Colonic mucosa (tissue), 4 donors: ENCODE measurements around the gene CHRNA4. TPM values are rescaled to one million over a fixed set of nuclear protein-coding genes. Genes with fewer than 3 reads are reported as not detected.
"Not testable (repeated sequence)": the region's sequence is repeated elsewhere in the genome, so short reads cannot be mapped to it uniquely, and the experiment has no call there.

Experiments used
- DNase-seq: peaks from one replicate; pipeline ENCODE4 v3.0.0-alpha.2; 2020
- H3K27ac ChIP-seq: fragments of 200-600 bp; one replicate; pipeline ENCODE4 v1.8.0; 2021
- H3K27me3 ChIP-seq: fragments of 200-600 bp; one replicate; pipeline ENCODE4 v1.8.0; 2021
- H3K36me3 ChIP-seq: fragments of 200-600 bp; one replicate; pipeline ENCODE4 v1.8.0; 2021
- H3K4me1 ChIP-seq: fragments of 200-600 bp; one replicate; pipeline ENCODE4 v1.8.0; 2021; ENCODE audit warnings: mild to moderate bottlenecking
- H3K4me3 ChIP-seq: fragments of 200-600 bp; one replicate; pipeline ENCODE4 v1.8.0; 2021
- H3K9ac ChIP-seq, 2 donors: one replicate each; pipeline ENCODE4 v1.7.0; 2013; ENCODE audit warnings: control low read depth in 2 of 2, low read depth in 2 of 2, low read length in 2 of 2
- H3K9me3 ChIP-seq: fragments of 200-600 bp; one replicate; pipeline ENCODE4 v1.8.0; 2021
- intact Hi-C: fragments of 100-400 bp; cut with DNase I; formaldehyde crosslinking; loops from one replicate; pipeline ENCODE4 v1.14.1; 2022
- total RNA-seq, 2 donors: library from RNA; stranded (reverse); fragmentation: NEBNext Ultra II Directional in 1 of 2; extraction: Animal tissue kit (Norgen Biotek cat#: 25700) in 1 of 2; gene quantifications; one replicate each; pipeline ENCODE4 v1.2.1, GENCODE V29; 2021
- TF ChIP-seq, protein P1 (sequence below): fragments of 200-600 bp; IDR thresholded peaks from one replicate; pipeline ENCODE4 v1.8.0; 2022; ENCODE audit warnings: antibody characterized with exemption, mild to moderate bottlenecking
- donor health status: healthy.
- donor health status: DM: no; HTN: no; CAD: no.
- donor health status: DM: no; HTN: no; CAD: no.

CHRNA4 gene
- total RNA-seq, 2 donors from 2014 or later, result 0.05 TPM; not detected in 1

DNA sequence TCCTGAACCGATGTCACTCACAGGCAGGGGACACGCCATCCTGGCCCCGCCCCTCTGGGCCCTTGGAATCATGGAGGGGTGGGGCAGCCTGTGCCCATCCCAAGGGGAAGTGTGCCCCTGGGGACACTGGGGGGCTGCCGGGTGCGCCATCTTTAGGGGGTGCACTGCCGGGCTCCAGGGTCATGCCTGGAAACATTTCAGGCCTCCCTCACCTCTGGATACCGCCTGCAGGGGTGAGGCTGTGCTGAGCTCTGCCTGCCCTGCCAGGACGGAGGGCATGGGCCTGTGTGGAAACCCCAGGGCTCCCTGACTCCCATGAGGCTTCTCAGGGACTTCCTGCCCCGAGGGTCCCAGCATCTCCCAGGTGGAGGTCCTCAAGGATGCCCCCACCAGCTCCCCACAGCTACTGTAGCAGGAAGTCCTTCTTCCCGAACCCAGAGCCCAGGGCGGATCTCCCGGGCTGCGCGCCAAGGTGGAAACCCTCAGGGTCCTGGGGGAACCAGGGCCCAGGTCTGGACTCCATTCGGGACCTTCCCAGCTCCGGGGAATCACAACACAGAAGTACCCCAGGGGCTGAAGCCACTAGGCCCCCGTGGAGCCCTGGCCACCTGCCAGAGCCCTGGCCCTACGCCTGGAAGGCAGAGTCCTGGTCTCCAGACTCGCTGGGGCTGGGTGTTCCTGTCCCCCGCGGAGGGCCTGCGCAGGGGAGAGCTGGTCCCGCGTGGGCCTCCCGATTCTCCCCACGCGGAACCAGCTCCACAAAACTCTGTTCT is 15.6 kb downstream of the CHRNA4 start:
- intact Hi-C loops, result no loop called here
- H3K9ac ChIP-seq, result no peak overlapping the region
- no peak overlapping the region for H3K4me3 ChIP-seq
- no peaks in the 10 kb centered on the region for H3K4me1 ChIP-seq
- H3K27me3 ChIP-seq, result no peaks in the 10 kb centered on the region
- no peaks in the 10 kb centered on the region for H3K36me3 ChIP-seq
- no peaks in the 10 kb centered on the region for H3K9me3 ChIP-seq
- no peak overlapping the region for H3K27ac ChIP-seq
- TF ChIP-seq, protein P1, sequence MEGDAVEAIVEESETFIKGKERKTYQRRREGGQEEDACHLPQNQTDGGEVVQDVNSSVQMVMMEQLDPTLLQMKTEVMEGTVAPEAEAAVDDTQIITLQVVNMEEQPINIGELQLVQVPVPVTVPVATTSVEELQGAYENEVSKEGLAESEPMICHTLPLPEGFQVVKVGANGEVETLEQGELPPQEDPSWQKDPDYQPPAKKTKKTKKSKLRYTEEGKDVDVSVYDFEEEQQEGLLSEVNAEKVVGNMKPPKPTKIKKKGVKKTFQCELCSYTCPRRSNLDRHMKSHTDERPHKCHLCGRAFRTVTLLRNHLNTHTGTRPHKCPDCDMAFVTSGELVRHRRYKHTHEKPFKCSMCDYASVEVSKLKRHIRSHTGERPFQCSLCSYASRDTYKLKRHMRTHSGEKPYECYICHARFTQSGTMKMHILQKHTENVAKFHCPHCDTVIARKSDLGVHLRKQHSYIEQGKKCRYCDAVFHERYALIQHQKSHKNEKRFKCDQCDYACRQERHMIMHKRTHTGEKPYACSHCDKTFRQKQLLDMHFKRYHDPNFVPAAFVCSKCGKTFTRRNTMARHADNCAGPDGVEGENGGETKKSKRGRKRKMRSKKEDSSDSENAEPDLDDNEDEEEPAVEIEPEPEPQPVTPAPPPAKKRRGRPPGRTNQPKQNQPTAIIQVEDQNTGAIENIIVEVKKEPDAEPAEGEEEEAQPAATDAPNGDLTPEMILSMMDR, result no peak
- DNase-seq, result no peak

DNA sequence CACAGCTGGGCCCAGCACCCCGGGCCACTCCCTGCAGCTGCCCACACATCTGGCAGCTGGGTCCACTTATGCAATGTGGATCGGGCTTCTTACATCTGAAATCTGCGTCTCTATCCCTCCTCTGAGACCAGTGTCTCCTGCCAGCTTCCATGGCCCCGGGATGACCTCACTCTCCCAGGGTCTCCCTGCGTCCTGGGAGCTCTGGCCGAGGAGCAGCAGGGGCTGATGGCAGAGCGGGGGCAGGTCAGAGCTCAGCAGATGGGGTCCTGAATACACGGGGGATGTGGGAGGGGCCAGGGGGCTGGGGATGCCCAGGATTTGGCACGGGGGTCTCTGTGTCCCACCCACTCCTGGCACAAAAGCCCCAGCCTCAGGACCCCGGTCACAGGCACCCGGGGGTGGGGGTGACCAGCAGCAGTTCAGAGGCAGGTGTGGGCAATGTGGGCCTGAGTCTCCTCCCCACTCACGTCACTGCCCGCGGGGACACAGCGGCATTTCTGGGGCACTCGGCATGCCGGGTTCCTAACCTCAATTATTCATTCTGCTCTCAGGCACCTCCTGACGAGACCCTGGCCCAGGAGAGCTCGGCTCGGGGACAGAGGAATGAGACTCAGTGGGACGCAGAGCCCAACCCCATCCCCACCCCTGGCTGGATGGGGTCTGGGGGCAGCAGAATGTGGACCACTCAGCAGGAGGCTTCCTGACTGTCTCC is 16.4 kb downstream of the CHRNA4 start:
- Histone ChIP-seq H3K36me3 (no peaks in the 10 kb centered on the region), H3K27ac (no peak overlapping the region), H3K27me3 (no peaks in the 10 kb centered on the region), H3K4me1 (no peaks in the 10 kb centered on the region), H3K9me3 (no peaks in the 10 kb centered on the region), H3K9ac (no peak overlapping the region), H3K4me3 (no peak overlapping the region)
- intact Hi-C loops, result no loop called here
- no peak for DNase-seq
- TF ChIP-seq, protein P1, result no peak

DNA sequence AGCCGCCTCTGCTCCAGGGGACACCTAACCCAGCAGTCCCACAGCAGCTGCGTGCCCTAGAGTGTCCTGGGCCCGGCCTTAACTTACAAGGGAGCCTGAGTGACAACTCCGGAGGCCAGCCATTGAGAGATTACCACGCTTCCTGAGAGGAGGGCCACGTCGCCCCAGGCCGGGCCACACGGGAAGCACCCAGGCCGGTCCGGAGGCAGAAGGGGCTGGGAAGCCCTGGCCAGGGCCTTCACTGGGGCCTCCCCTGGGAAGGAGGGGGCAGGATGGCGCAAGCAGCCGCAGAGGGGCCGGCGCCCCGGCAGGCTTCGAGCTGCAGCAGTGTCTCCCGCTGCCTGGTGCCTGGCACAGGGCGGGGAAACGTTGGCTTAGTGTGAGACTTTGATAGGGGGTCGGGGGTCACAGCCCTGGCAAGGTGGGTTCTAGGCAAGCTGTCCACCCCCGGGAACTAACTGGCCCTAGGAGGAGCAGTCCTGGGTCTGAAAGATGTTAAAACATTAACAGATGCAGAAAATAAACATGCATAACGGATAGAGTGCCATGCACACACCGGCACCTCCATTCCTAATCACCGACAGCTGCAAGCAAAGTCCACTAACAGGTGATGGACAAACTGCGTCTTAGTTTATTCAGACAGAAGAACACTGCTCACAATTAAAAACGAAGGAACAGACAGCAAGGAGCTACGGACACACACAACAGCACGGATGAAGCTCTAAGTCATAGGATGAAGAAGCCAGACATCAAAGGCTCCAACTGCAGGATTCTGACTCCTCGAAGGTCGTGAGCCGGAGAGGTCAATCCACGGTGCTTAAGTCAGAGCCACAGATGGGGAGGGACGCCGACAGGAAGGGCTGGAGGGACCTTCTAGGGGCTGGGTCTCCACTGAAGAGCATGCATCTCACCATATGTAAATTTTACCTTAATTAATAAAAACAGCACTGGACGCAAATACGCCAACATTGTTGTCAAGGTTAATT is 17.4 kb downstream of the CHRNA4 start:
- H3K27me3 ChIP-seq, result no peaks in the 10 kb centered on the region

DNA sequence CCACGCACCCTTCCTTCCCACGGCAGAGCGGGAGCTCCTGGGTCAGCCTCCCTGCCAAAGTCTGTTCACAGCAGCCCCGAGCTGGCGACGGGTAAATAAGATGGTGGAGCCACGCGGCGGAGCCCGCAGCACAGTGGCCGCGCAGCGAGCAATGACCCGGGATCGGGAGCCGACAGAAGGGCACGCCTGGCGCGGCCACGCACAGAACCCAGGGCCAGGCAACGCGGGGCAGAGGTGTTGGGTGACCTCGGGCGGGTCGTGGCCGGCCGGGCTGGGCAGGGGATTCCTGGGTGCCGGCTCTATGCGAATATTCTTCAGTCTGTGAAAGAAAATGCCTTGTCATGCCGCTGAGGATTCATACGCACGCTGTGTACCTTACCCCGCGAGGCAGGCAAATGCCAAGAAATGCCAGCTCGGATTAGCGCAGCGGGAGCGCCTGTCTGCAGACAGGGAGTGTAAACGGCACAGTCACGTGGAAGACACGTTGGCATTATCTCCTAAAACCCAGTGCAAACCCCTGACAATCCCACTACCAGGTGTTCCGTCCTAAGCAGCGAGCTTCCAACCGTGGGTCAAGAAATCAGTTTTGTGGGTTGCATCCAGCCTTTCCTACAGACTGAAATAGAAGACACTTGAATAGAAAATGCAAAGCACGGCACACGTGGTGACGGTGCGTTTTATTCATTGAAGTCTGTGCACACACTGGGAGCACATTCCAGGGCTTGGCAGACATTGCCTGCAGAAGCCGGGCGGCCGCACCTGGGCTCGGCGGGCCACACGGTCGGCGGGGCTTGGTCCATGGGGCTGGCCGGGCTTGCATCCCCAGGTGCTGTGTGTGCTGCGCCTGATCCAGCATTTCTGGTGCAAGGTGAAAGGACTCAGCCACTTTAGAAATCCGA is 18.3 kb downstream of the CHRNA4 start:
- H3K4me3 ChIP-seq, result no peak overlapping the region
- no peak overlapping the region for H3K9ac ChIP-seq
- TF ChIP-seq, protein P1, result no peak
- intact Hi-C loops, result no loop called here
- H3K36me3 ChIP-seq, result no peaks in the 10 kb centered on the region
- DNase-seq, result no peak
- no peaks in the 10 kb centered on the region for H3K9me3 ChIP-seq
- H3K27ac ChIP-seq, result no peak overlapping the region
- H3K4me1 ChIP-seq, result no peaks in the 10 kb centered on the region
- H3K27me3 ChIP-seq, result no peaks in the 10 kb centered on the region

More for the DNA sequence above, 17.4 kb downstream of the CHRNA4 start:
- DNase-seq, result no peak
- Histone ChIP-seq H3K9me3 (no peaks in the 10 kb centered on the region), H3K36me3 (no peaks in the 10 kb centered on the region), H3K4me3 (no peak overlapping the region), H3K9ac (no peak overlapping the region), H3K27ac (no peak overlapping the region), H3K4me1 (no peaks in the 10 kb centered on the region)
- intact Hi-C loops, result no loop called here
- TF ChIP-seq, protein P1, result no peak

DNA sequence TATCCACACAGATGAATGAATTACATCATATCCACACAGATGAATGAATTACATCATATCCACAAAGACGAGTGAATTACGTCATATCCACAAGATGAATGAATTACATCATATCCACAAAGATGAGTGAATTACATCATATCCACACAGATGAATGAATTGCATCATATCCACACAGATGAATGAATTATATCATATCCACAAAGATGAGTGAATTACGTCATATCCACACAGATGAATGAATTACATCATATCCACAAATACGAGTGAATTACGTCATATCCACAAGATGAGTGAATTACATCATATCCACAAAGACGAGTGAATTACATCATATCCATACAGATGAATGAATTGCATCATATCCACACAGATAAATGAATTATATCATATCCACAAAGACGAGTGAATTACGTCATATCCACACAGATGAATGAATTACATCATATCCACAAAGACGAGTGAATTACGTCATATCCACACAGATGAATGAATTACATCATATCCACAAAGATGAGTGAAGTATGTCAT is 20.9 kb downstream of the CHRNA4 start:
- H3K9ac ChIP-seq, DNase-seq, H3K9me3 ChIP-seq, H3K36me3 ChIP-seq, H3K27me3 ChIP-seq, intact Hi-C loops, H3K4me1 ChIP-seq, H3K4me3 ChIP-seq, H3K27ac ChIP-seq: not testable (repeated sequence)

DNA sequence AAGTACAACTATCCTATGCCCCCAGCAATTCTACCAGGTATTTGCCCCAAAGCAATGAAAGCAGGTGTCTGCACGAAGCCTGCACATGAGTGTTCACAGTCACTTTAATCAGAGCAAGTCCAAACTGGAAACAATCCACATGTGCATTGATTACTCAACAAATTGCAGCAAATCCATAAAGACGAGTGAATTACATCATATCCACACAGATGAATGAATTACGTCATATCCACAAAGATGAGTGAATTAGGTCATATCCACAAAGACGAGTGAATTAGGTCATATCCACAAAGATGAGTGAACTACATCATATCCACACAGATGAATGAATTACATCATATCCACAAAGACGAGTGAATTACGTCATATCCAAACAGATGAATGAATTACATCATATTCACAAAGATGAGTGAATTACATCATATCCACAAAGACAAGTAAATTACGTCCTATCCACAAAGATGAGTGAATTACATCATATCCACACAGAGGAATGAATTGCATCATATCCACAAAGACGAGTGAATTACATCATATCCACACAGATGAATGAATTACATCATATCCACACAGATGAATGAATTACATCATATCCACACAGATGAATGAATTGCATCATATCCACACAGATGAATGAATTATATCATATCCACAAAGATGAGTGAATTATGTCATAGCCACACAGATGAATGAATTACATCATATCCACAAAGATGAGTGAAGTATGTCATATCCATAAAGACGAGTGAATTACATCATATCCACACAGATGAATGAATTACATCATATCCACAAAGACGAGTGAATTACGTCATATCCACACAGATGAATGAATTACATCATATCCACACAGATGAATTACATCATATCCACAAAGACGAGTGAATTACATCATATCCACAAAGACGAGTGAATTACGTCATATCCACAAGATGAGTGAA is 21.7 kb downstream of the CHRNA4 start:
- DNase-seq, H3K36me3 ChIP-seq, H3K27me3 ChIP-seq, intact Hi-C loops, H3K27ac ChIP-seq, H3K4me3 ChIP-seq, H3K9ac ChIP-seq, H3K9me3 ChIP-seq, H3K4me1 ChIP-seq: not testable (repeated sequence)
